ENCODE results near the gene TST.

The TST gene

DNA sequence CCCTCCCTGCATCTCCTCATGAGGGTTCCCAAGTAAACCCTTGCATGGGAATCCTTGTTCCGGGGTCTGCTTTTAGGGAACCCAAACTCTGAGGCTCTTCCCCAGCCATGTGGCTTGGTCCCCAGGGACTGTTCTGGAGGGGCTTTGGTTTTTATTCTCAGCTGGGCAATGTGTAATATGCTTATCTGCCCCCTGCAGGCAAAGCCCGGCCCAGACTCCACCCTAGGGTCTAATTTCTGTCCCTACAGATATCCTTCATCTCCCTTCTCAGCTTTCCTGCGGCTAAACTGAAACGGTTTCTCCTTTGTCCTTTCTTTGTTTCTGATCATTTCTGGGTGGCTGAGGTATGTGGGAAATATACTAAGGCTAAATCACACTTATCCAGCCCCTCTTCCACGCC, 37.1 kb downstream of the TST start:
- DNase-seq (ENCODE audit: low read depth): no peak

- no peak for DNase-seq (ENCODE audit: low read depth)
Observed at GRCh38 chr22:36981247-36981775, 37.9 kb downstream of the TST start.

DNA sequence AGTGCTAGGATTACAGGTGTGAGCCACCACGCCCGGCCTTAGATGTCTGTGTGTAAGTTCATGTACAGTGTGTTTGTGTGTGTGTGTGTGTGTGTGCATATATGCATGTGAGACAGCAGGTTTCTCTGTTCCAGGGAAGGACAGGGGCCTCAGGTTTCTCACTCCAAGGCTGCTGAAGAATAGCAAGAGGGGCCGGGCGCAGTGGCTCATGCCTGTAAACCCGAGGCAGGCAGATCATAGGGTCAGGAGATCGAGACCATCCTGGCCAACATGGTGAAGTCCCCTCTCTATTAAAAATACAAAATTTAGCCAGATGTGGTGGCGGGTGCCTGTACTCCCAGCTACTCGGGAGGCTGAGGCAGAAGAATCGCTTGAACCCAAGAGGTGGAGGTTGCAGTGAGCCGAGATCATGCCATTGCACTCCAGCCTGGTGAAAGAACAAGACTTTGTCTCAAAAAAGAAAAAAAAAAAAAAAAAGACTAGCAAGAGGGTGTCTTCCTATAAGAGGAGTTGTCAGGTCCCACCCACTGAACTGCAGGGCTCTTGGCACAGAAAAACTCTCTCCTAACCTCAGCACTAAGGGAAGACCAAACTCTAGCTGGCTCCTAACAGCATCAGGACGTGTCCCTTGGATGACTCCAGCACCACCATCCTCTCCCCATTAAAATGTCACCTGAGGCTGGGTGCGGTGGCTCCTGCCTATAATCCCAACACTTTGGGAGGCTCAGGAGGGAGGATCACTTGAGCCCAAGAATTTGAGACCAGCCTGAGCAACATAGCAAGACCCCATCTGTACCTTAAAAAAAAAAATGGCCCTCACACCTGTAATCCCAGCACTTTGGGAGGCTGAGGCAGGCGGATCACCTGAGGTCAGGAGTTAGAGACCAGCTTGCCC, 40.0 kb downstream of the TST start:
- DNase-seq (ENCODE audit: low read depth): no peak

DNA sequence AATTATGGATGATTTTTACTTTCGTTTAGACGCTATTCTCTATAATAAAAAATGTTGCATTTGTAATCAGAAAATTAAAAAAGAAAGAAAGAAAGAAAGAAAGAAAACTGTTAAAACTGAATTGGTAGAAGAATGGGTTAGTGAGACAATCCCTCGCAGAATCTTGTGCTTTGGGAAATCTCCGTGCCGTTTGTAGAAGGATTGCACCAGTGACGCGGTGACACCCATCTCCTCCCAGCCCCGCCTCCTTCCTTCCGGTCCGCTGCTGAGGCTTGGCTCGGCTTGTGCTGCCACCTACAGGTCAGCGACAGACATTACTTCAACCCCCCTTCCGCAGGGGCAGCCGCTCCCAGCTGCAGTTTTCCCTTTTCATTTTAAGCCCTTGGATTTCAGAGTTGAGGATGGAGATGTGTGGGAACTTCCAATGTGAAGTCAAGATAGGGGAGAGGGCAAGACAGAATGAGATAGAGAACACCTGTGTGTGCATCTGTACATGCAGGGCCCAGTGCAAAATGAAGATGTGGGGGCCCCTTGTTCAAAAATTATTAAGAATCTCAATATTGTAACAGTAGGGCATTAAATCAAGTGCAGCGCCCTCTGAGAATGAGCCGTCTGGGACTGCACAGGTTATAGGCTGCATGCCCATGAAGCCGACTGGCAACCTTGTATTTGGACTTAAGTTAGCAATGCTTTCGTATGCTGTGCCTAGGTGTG, 41.1 kb downstream of the TST start:
- DNase-seq (ENCODE audit: low read depth): peak; percentile 83

DNA sequence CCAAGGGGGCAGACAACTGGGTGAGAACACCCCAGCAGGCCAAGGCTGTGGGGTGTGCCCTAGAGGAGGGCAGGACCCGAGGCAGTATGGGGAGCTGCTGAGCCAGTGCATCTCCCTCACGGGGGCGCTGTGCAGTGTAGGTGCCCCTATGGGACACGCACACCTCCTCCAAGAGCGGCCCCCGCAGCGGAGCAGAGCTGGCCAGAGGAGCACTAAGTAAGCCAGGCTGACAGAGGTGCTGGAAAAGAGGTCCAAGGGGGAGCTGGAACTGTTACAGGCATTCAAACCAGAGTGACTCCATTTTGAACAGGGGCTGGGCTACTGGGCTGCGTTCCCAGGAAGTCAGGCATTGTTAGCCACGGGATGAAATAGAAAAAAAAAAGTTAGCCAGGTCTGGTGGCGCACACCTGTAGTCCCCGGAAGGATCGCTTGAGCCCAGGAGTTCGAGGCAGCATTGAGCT, 41.8 kb downstream of the TST start:
- peak; percentile 66 for DNase-seq (ENCODE audit: low read depth)

DNA sequence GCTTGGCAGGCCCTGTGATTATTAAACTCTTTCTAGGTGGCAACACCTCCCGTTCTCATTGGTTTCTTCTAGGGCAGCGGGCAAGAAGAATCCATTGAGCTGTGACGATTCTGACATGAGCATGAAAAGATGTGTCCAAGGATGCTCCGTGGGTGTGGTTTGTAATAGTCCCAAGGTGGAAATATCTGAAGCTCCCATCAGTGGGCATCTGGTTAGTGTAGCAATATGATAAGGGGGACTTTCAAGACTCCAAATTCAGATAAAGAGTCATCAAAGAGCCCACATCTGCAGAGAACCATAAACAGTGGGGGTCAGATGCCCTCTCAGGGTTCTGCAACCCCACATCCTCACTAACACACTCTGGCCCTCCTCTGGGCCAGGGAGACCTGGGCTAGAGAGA, 42.6 kb downstream of the TST start:
- DNase-seq (ENCODE audit: low read depth): no peak

DNA sequence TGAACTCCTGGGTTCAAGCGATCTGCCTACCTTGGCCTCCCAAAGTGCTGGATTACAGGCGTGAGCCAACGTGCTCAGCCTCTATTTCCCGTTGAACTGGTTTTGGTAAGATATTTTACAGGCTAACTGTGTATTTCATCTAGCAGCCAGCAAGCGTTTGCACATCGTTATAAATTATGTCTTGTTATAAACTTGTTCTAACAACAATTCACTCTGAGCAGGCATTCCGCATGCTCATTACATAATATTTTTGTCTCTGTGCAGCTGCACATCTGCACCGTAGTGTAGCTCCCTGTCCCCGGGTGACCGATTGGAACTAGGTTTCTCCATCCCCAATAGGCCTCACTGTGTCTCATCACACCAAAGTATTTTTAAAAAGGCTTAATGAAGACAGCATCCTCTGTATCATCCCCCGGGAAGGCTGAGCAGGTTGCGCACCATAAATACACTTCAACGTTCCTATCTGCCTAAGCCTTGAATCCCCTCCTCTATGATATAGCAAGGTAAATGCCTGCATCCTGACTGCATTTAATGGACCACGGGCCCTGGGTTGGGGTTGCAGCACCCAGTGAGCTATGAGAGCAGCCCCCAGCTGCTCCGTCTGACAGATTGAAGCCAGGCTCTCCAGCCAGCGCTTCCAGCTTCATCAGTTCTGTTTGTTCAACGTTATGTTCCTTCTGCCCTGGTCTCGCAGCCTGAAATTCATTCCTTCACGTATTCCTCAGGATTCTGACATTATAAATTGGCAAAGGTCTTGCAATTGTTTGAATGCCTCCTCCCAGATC, 47.7 kb downstream of the TST start:
- DNase-seq (ENCODE audit: low read depth): no peak

GRCh38 chr22:36968249-36968964, 50.8 kb downstream of the TST start:
- no peak for DNase-seq (ENCODE audit: low read depth)

GRCh38 chr22:36966851-36967540, 52.3 kb downstream of the TST start:
- no peak for DNase-seq (ENCODE audit: low read depth)

DNA sequence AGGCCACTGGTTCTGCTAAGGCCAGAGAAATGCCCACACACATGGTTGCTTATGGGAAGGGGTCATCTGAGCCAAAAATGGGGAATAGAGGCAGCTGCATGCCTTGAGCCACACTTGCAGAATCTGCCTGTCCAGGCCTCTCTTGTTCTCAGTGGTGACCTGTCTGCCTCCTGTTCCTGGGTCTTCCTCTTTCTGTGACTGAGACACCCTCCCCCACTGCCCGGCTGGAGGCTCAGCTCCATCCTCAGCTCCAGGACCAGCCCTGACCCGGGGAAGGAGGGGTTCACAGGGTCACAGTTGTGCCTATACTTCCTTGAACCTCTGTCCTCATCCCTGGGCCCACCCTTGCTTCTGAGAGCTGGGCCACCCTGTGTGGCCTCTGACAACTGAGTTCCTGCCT, 53.6 kb downstream of the TST start:
- no peak for DNase-seq (ENCODE audit: low read depth)

DNA sequence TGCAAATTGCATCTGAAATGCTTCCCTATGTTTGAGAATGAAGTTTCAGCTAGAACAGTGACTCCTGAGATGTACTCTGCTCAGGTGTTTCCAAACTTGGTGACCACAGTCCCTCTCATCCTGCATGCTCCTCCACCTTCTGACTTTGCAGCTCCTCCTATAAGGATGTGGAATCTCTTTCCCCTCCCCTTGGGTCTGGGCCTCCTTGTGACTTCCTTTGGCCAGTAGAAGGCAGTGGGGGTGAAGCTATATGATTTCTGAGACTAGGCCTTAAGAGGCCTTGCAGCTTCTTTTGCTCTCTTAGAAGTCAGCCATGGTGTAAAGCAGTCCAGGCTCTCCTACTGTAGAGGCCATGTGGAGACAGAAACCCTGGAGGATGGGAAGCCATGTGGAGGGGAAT, 55.1 kb downstream of the TST start:
- DNase-seq (ENCODE audit: low read depth): no peak

- no peak for DNase-seq (ENCODE audit: low read depth)
Observed at GRCh38 chr22:36963302-36963701, 55.9 kb downstream of the TST start.

DNA sequence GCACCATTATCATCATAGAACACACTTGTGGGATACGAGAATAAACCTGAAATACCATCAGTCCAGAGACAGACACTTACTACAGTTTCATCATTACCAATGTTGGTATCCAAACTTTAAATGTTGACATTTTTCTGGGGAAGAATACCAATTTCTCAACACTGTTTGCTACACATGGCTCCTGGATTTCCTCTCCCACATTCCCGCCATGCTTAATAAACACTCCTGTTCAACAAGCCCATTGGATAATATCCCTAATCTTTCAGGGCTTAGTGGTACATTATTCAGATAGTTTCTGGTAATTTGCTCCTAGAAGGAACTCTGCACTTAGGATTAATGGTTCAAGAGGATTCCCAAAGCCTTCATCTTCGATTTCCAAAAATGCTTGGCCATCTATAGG, 57.6 kb downstream of the TST start:
- no peak for DNase-seq (ENCODE audit: low read depth)

Data from stimulated activated CD8-positive, alpha-beta memory T cell treated with anti-CD3 and anti-CD28 coated beads, Interleukin-4, amount 100 ng/mL, for 24 hours (primary cell).